HG03045 (cell line): ENCODE results near the gene FHIT.
A peak's percentile ranks its signal among the peaks of the same experiment; 100 is the strongest.

Experiments used
- ATAC-seq: cut with Tn5 transposase; IDR thresholded peaks from one replicate; pipeline ENCODE4 v1.9.1; 2021; ENCODE audit warnings: mild to moderate bottlenecking, moderate library complexity; ENCODE audit not compliant: unreplicated experiment

The FHIT gene

DNA sequence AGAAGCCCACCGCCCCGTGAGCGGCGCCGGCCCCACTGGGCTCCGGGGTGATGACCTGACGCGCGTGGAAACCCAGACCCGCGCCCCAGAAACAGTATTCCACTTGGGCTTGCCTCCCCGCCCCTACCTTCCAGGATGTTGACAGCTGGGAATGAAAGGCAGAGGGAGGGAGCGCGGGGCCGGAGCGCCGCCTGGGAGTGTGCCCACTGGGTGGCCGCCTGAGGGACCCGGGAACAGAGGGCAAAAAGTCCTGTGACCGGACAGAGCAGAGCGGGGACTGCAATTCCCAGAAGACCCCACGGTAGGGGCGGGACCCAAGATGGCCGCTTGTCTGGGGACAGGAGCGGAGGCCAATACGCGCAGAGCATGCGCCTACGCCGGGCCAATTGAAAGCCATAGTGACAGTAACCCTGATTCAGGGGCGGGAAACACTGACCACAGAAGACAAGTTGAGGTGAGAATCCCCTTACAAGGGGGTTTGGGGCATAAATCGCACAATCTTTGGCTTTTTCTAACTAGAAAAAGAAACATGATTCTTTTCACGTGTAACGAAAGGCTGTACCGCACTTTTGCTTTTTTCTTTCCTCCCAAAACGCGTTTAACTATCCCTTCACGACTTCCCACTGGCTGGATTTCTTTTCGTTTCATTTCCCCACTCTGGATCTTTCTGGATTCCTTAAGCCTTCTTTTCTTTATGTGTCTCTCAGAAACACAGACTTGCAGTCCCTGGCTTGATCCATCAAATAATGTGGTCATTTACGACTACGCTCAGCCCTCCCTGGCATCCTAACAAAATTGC lies at the start of gene FHIT:
Gene FHIT, minus strand, starts transcription at position 279 of the 799 bp plus-strand sequence.
- ATAC-seq, result peak; percentile 88

- ATAC-seq, result no peak
These were observed 49.5 kb upstream of the FHIT start for GRCh38 chr3:61300786-61301185.

GRCh38 chr3:61300006-61300380 lies 48.7 kb upstream of the FHIT start:
- ATAC-seq, result no peak

- ATAC-seq, result no peak
These were observed 48.2 kb upstream of the FHIT start for GRCh38 chr3:61299343-61300005.

- ATAC-seq, result no peak
These were observed 46.6 kb upstream of the FHIT start for GRCh38 chr3:61297821-61298220.

DNA sequence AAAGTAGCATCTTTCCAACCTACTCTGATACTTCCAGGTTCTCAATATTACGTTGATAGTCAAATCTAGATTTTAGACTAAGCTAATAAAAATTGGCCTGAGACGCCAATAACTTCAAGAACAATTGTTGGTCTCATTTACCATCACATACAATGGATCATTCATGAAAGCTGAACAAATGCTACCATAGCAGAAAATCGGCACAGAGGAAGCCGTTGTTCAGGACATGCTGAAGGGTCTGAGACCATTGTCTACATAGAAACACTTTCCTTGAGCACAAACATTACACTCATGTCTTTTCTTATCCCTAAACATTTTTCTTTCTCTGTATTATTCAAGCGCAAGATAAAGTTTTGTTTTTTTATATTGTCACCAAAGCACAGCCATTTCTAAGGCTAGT lies 37.2 kb upstream of the FHIT start:
- ATAC-seq, result no peak

GRCh38 chr3:61283876-61284275 lies 32.6 kb upstream of the FHIT start:
- ATAC-seq, result no peak

DNA sequence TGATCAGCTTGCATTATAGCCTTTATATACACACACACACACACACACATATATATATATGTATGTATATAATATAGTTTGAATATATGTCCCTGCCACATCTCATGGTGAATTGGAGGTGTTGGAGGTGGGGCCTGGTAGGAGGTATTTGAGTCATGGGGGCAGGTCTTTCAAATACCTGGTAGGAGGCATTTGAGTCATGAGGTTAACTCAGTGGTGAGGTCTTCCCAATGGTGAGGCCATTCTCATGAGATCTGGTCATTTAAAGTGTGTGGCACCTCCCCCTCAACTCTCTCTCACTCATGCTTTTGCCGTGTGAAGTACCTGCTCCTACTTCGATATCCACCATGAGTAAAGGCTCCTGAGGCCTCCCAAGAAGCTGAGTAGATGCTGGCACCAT lies 27.5 kb upstream of the FHIT start:
- ATAC-seq, result no peak

- no peak for ATAC-seq
These were observed 26.2 kb upstream of the FHIT start for GRCh38 chr3:61277411-61277810.

DNA sequence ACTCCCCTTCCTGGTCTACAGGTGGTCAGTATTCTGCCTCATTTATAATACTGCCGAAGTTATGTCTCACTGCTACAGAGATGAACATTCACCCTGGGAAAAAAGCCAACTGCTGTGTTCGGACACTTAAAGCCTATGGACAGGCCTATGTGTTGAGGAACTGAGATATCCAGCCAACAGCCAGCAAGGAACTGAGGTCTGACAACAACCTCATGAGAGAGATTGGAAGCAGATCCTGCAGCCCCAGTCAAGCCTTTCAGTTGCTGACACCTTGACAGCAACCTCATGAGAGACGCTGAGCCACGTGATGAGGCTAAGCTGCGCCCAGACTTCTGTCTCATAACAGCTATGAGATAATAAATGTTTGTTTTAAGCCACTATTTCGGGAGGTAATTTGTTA lies 18.2 kb upstream of the FHIT start:
- no peak for ATAC-seq

- no peak for ATAC-seq
These were observed 17.4 kb upstream of the FHIT start for GRCh38 chr3:61268644-61269043.

- ATAC-seq, result no peak
These were observed 13.0 kb upstream of the FHIT start for GRCh38 chr3:61264281-61264680.

DNA sequence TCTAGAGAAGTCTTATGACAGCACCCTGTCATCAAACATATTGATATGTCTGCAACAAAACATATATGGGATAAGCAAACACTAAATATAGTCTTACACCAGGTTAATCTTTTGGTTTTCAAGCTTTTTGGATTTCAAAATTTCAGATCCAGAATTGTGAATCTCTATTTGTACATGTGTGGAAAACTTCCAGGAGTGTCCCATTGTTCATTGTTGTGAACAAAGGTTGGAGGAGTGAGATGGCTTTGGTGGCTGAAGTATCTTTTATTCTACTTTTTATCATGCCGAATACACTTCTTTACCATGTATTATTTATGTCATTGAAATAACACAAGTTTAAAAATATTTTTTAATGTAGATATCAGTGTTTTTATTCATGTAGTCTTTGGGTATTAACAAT lies 5.9 kb upstream of the FHIT start:
- ATAC-seq, result no peak

GRCh38 chr3:61253756-61254155 lies 2.5 kb upstream of the FHIT start:
- ATAC-seq, result peak; percentile 15

- no peak for ATAC-seq
These were observed 1.6 kb upstream of the FHIT start for GRCh38 chr3:61252836-61253235.

DNA sequence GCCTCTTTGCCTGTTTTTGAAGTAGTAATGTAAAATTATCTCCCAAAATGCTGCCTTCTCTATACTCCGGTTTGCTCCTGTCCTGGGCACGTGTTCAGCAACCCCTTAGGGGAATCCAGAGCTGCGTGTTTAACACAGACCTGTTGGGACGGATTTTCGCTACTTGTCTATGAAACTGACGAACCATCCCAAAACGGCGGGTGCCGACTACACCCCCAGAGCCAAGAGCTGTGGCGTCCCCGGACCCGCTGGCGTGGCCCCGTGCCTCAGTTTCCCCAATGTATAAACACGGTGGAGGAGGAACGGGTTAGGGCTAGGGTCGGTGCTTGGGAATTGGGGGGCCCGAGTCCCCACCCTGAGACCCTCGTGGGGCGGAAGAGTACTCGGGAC lies 473 bp downstream of the FHIT start:
- no peak for ATAC-seq

- ATAC-seq, result no peak
These were observed 2.8 kb downstream of the FHIT start for GRCh38 chr3:61248496-61248895.

DNA sequence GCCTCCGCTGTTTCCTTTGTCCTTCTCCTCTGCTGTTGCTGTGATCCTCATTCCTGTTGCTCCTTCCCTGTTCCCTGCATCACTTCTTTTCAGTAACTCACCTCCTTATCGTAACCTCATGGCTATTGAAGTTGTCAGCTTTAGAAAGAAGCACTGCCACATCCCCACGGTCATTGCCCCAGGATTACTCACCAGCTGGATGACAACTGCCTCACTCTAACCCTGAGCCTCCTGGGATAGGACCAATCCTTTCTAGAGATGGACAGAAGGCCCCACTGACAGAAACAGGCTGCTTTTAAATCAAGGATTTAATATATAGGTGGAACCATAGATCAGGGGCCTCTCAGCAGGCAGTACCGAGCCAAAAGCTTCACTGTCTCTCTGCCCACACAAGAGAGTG lies 4.1 kb downstream of the FHIT start:
- ATAC-seq, result no peak

DNA sequence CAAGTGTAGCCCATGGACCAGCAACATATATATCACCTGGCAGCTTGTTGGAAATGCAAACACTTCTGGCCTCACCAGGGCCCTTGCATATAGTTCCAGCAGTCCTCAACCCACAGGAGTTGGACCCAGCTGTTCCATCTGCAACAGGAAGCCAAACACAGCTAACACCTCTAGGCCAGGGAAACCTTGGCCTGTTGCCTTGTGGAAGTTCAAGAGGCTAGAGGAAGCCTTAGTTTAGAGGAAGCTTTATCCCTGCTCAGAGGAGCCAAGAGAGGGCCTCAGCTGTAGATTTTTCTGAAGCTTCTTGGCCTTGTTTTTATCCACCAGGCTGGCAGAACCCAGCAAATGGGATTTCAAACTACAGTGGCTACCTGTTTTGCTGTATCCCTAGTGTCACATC lies 11.4 kb downstream of the FHIT start:
- ATAC-seq, result no peak

DNA sequence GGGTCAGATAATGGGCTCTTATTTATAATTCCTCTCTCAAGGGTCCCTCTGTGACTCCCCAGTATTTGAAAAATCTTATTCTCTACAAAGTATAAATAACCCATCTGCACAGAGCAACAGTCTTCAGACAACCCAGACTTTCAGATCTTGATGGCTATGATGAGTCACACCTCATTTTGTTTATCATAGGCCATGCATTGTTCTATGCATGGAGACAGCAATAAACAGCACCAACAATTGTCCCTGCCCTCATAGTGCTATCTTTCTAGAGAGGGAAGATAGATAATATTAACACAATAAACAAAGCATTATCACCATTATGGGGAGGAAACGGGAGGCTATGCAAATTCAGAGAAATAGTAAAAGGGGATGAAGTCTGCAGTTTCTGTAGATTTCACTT lies 13.4 kb downstream of the FHIT start:
- ATAC-seq, result no peak

GRCh38 chr3:61236556-61236955 lies 14.7 kb downstream of the FHIT start:
- ATAC-seq, result peak; percentile 95

GRCh38 chr3:61233746-61234145 lies 17.5 kb downstream of the FHIT start:
- ATAC-seq, result no peak

- ATAC-seq, result no peak
These were observed 19.6 kb downstream of the FHIT start for GRCh38 chr3:61231693-61232092.
